HK-2 (cell line): Measurements from ENCODE around the gene HMGXB3.

Experiments used
- DNase-seq: peaks from one replicate; pipeline ENCODE4 v3.0.0-alpha.2; 2018; ENCODE audit not compliant: unreplicated experiment

HMGXB3 gene

GRCh38 chr5:150085950-150086715, 85.6 kb downstream of the HMGXB3 start, which contains the start of gene CSF1R:
TSS of gene CSF1R (minus strand) at chr5:150086554. CDS start at chr5:150086427, 127 bp downstream.
- no peak for DNase-seq

- no peak for DNase-seq
Observed at GRCh38 chr5:150092159-150092787, 91.7 kb downstream of the HMGXB3 start.

GRCh38 chr5:150097152-150097551, 96.6 kb downstream of the HMGXB3 start:
- no peak for DNase-seq

GRCh38 chr5:150101023-150101422, 100.5 kb downstream of the HMGXB3 start:
- DNase-seq: no peak
